Breast epithelium (tissue), 3 donors: Measurements from ENCODE around the gene SPZ1.

Source experiments
- CTCF ChIP-seq, 3 donors: fragments of 450-650 bp; IDR thresholded peaks; one replicate each; pipeline ENCODE4 v1.5.1; 2016 to 2017; ENCODE audit warnings: antibody characterized with exemption in 3 of 3, mild to moderate bottlenecking in 3 of 3, moderate library complexity in 3 of 3
- POLR2AphosphoS5 ChIP-seq, 3 donors: sonication (generic); formaldehyde crosslinking; IDR thresholded peaks; one replicate each; pipeline ENCODE4 v1.6.1; 2017; ENCODE audit warnings: antibody characterized with exemption in 3 of 3

- no peak for TF ChIP-seq POLR2AphosphoS5 (IDR thresholded peaks at IDR 0.05)
- TF ChIP-seq CTCF (IDR thresholded peaks at IDR 0.05): no peak
Measured at GRCh38 chr5:80300125-80300524, 19.7 kb upstream of the SPZ1 start.
